Mesothelial cell of epicardium (in vitro differentiated cells): Measurements from ENCODE around the gene TBC1D7. TPM values are rescaled to one million over a fixed set of nuclear protein-coding genes. Genes with fewer than 3 reads are reported as not detected.

ENCODE experiments used
- DNase-seq, 2 experiments: peaks; one replicate each; pipeline ENCODE4 v3.0.0; 2021; ENCODE audit warnings: low spot score in 2 of 2; ENCODE audit not compliant: unreplicated experiment in 2 of 2
- H3K27ac Mint-ChIP-seq: 2 replicates; pipeline ENCODE4 v1.8.0; 2021; ENCODE audit warnings: mixed read lengths
- H3K27me3 Mint-ChIP-seq: 2 replicates; pipeline ENCODE4 v1.8.0; 2021; ENCODE audit warnings: low read depth, mixed read lengths
- H3K36me3 Mint-ChIP-seq: 2 replicates; pipeline ENCODE4 v1.8.0; 2021; ENCODE audit warnings: mixed read lengths
- H3K4me1 Mint-ChIP-seq: 2 replicates; pipeline ENCODE4 v1.8.0; 2021; ENCODE audit warnings: mixed read lengths
- H3K4me3 Mint-ChIP-seq: 2 replicates; pipeline ENCODE4 v1.8.0; 2021; ENCODE audit warnings: mild to moderate bottlenecking, moderate library complexity, mixed read lengths
- H3K9me3 Mint-ChIP-seq: 2 replicates; pipeline ENCODE4 v1.8.0; 2021; ENCODE audit warnings: mixed read lengths
- total RNA-seq: library from RNA; stranded (reverse); gene quantifications from 3 replicates; pipeline ENCODE4 v1.2.1, GENCODE V29; 2021
- TF ChIP-seq, protein P1 (sequence below): fragments of 200-600 bp; sonication (generic); IDR thresholded peaks from one replicate; pipeline ENCODE4 v1.5.0; 2021; ENCODE audit warnings: antibody characterized with exemption; ENCODE audit not compliant: unreplicated experiment

The TBC1D7 gene
- total RNA-seq, 1 donor from 2014 or later, result 26.4 TPM

- H3K27me3 Mint-ChIP-seq, result no peaks in the 10 kb centered on the region
- no peak for DNase-seq
- H3K4me3 Mint-ChIP-seq, result no peak overlapping the region
- TF ChIP-seq, protein P1, sequence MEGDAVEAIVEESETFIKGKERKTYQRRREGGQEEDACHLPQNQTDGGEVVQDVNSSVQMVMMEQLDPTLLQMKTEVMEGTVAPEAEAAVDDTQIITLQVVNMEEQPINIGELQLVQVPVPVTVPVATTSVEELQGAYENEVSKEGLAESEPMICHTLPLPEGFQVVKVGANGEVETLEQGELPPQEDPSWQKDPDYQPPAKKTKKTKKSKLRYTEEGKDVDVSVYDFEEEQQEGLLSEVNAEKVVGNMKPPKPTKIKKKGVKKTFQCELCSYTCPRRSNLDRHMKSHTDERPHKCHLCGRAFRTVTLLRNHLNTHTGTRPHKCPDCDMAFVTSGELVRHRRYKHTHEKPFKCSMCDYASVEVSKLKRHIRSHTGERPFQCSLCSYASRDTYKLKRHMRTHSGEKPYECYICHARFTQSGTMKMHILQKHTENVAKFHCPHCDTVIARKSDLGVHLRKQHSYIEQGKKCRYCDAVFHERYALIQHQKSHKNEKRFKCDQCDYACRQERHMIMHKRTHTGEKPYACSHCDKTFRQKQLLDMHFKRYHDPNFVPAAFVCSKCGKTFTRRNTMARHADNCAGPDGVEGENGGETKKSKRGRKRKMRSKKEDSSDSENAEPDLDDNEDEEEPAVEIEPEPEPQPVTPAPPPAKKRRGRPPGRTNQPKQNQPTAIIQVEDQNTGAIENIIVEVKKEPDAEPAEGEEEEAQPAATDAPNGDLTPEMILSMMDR, result no peak
- peaks cover 33% of the 10 kb centered on the region for H3K36me3 Mint-ChIP-seq
- no peak overlapping the region for H3K27ac Mint-ChIP-seq
- peaks cover 17% of the 10 kb centered on the region for H3K9me3 Mint-ChIP-seq
- peaks cover 2% of the 10 kb centered on the region for H3K4me1 Mint-ChIP-seq
These were observed 43.7 kb downstream of the TBC1D7 start for GRCh38 chr6:13284646-13285045.

DNA sequence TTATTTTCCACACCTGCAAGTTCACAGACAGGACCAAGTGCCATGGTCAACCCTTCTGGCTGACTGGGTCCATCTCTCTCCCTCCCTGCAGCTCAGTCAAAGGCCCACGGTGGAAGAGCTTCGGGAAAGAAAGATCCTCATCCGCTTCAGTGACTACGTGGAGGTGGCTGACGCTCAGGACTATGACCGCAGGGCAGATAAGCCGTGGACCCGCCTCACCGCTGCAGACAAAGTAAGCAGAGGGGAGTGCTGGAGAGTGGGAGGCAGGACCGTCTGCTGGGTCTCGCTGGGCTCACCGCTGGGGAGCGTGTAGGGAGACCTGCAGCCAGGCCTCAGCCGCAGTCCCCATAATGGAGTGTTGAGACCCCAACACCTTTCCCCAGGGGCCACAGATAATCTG lies 45.0 kb downstream of the TBC1D7 start:
- H3K36me3 Mint-ChIP-seq, result peaks cover 22% of the 10 kb centered on the region
- peaks cover 17% of the 10 kb centered on the region for H3K9me3 Mint-ChIP-seq
- no peaks in the 10 kb centered on the region for H3K27me3 Mint-ChIP-seq
- no peak overlapping the region for H3K4me3 Mint-ChIP-seq
- DNase-seq, result no peak
- H3K27ac Mint-ChIP-seq, result no peak overlapping the region
- TF ChIP-seq, protein P1, result no peak
- H3K4me1 Mint-ChIP-seq, result peaks cover 8% of the 10 kb centered on the region

- Mint-ChIP-seq H3K9me3 (peaks cover 16% of the 10 kb centered on the region), H3K27me3 (no peaks in the 10 kb centered on the region), H3K36me3 (peaks cover 18% of the 10 kb centered on the region), H3K4me3 (no peak overlapping the region), H3K27ac (no peak overlapping the region), H3K4me1 (peaks cover 8% of the 10 kb centered on the region)
- TF ChIP-seq, protein P1, result no peak
- DNase-seq, result no peak
These were observed 45.8 kb downstream of the TBC1D7 start for GRCh38 chr6:13282393-13283069.

DNA sequence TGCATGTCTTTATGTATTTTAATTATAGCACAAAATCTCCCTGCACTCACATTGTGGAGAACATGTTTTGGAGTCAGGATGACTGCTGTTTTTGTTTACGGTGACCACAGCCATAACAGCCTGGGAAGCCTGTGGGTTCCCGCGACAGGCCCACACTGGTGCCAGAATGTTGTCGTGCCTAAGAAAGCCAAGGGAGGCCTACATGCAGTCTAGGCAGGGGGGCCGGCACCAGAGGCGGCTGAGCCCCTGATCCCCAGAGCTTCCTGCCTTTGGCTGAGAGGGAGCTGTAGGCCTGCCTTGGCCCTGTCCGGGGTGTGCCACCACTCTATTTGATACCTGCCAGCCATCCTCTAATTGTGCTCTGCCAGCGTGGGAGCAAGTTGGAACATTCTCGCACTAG lies 46.7 kb downstream of the TBC1D7 start:
- Mint-ChIP-seq H3K27ac (no peak overlapping the region), H3K36me3 (peaks cover 10% of the 10 kb centered on the region), H3K4me3 (no peak overlapping the region), H3K9me3 (peaks cover 10% of the 10 kb centered on the region), H3K27me3 (no peaks in the 10 kb centered on the region), H3K4me1 (peaks cover 8% of the 10 kb centered on the region)
- DNase-seq, result no peak
- TF ChIP-seq, protein P1, result no peak

GRCh38 chr6:13280254-13280653 lies 48.1 kb downstream of the TBC1D7 start:
- Mint-ChIP-seq H3K27ac (no peak overlapping the region), H3K36me3 (no peaks in the 10 kb centered on the region), H3K4me3 (no peak overlapping the region), H3K4me1 (peaks cover 8% of the 10 kb centered on the region), H3K9me3 (no peaks in the 10 kb centered on the region), H3K27me3 (no peaks in the 10 kb centered on the region)
- TF ChIP-seq, protein P1, result no peak
- no peak for DNase-seq
